Gastrocnemius medialis (tissue), 4 donors: ENCODE data around the gene ACTA2. TPM values are rescaled to one million over a fixed set of nuclear protein-coding genes. Genes with fewer than 3 reads are reported as not detected.

Experiments
- ATAC-seq, 2 donors: fragments of 150-250 bp; one replicate each; pipeline ENCODE4 v1.9.1; 2016
- DNase-seq, 2 donors: peaks; one replicate each; pipeline ENCODE4 v3.0.0-alpha.2; 2019
- H3K27ac ChIP-seq, 4 donors: fragments of 200-600 bp; sonication (generic); 1 replicate in 1 of 4; 2 replicates in 3 of 4; pipeline ENCODE4 v1.5.1; 2016 to 2018; ENCODE audit warnings: mild to moderate bottlenecking in 2 of 4, moderate library complexity in 1 of 4
- H3K27me3 ChIP-seq, 3 donors: fragments of 200-600 bp; sonication (generic) in 2 of 3; 1 replicate in 1 of 3; 2 replicates in 2 of 3; pipeline versions ENCODE4 v1.5.1 to v1.6.0; 2016 to 2019; ENCODE audit warnings: mild to moderate bottlenecking in 1 of 3, moderate library complexity in 1 of 3
- H3K36me3 ChIP-seq, 2 donors: fragments of 200-600 bp; sonication (generic) in 1 of 2; one replicate each; pipeline ENCODE4 v1.5.1; 2017 to 2018
- H3K4me1 ChIP-seq, 2 donors: fragments of 200-600 bp; sonication (generic) in 1 of 2; one replicate each; pipeline ENCODE4 v1.5.1; 2016 to 2017; ENCODE audit warnings: mild to moderate bottlenecking in 2 of 2
- H3K4me3 ChIP-seq, 4 donors: fragments of 200-600 bp; sonication (generic) in 3 of 4; 1 replicate in 1 of 4; 2 replicates in 3 of 4; pipeline ENCODE4 v1.5.1; 2016 to 2019; ENCODE audit warnings: mild to moderate bottlenecking in 2 of 4
- H3K9me3 ChIP-seq, 3 donors: fragments of 200-600 bp; sonication (generic) in 2 of 3; 1 replicate in 1 of 3; 2 replicates in 2 of 3; pipeline ENCODE4 v1.5.1; 2016 to 2019
- CTCF ChIP-seq, 5 experiments: fragments of 450-650 bp in 3 of 5; fragments of 200-600 bp in 2 of 5; sonication (generic) in 2 of 5; IDR thresholded peaks in 4 of 5; conservative IDR thresholded peaks in 1 of 5; 1 replicate in 4 of 5; 2 replicates in 1 of 5; pipeline ENCODE4 v1.5.1; 2016 to 2019; ENCODE audit warnings: antibody characterized with exemption in 5 of 5, mild to moderate bottlenecking in 3 of 5, moderate library complexity in 3 of 5
- POLR2A ChIP-seq, 2 donors: fragments of 450-650 bp; IDR thresholded peaks; one replicate each; pipeline ENCODE4 v1.6.1; 2017; ENCODE audit warnings: antibody characterized with exemption in 2 of 2, mild to moderate bottlenecking in 2 of 2, moderate library complexity in 2 of 2
- in situ Hi-C, 4 donors: fragments of 200-750 bp; cut with MboI; loops; one replicate each; pipeline versions ENCODE4 v1.15.0 to v1.8.0; 2017; ENCODE audit warnings: low sequenced_read_pairs in 4 of 4
- intact Hi-C: fragments of 100-400 bp; cut with DNase I; formaldehyde crosslinking; loops from one replicate; pipeline ENCODE4 v1.15.1; 2023; ENCODE audit warnings: low total_unique reads
- total RNA-seq, 4 donors: library from RNA; depleted of rRNA; stranded (reverse); fragments of >200 nt; gene quantifications; one replicate each; pipeline versions ENCODE4 v1.1.0 to v1.2.3, GENCODE V29; 2016

ACTA2 gene
- total RNA-seq, 4 donors from 2014 or later = 23.4 to 119 (median 74.2) TPM

- no peak for ATAC-seq
- Histone ChIP-seq H3K4me1 (peaks cover 0 to 8% of the 10 kb centered on the region in 2 donors), H3K27ac (peak overlapping the region; percentile 67 to 79 (median 70)), H3K4me3 (peak overlapping the region in 3 of 4 donors; percentile 16 to 40 (median 29)), H3K9me3 (no peaks in the 10 kb centered on the region), H3K27me3 (no peaks in the 10 kb centered on the region), H3K36me3 (no peaks in the 10 kb centered on the region)
- TF ChIP-seq CTCF (IDR thresholded peaks at IDR 0.05 in 4 of 5, conservative IDR thresholded peaks at IDR 0.05 in 1 of 5) (no peak), POLR2A (IDR thresholded peaks at IDR 0.05) (no peak)
- in situ Hi-C loops = no loop called here
- intact Hi-C loops = no loop called here
- DNase-seq = no peak
Measured at GRCh38 chr10:88949912-88950837, 2.4 kb downstream of the ACTA2 start.

- in situ Hi-C loops = no loop called here
- ATAC-seq = no peak
- peak overlapping the region in 2 of 4 donors; percentile 11 to 40 for H3K4me3 ChIP-seq
- intact Hi-C loops = no loop called here
- no peak for DNase-seq
- H3K27ac ChIP-seq = peak overlapping the region; percentile 41 to 79 (median 69)
- no peaks in the 10 kb centered on the region for H3K27me3 ChIP-seq
- no peaks in the 10 kb centered on the region for H3K9me3 ChIP-seq
- no peak for TF ChIP-seq POLR2A (IDR thresholded peaks at IDR 0.05)
- TF ChIP-seq CTCF (IDR thresholded peaks at IDR 0.05 in 4 of 5, conservative IDR thresholded peaks at IDR 0.05 in 1 of 5) = no peak
- peaks cover 0 to 8% of the 10 kb centered on the region in 2 donors for H3K4me1 ChIP-seq
- no peaks in the 10 kb centered on the region for H3K36me3 ChIP-seq
Measured at GRCh38 chr10:88949051-88949450, 3.5 kb downstream of the ACTA2 start.

- no peaks in the 10 kb centered on the region for H3K27me3 ChIP-seq
- no peak overlapping the region for H3K27ac ChIP-seq
- TF ChIP-seq CTCF (IDR thresholded peaks at IDR 0.05 in 4 of 5, conservative IDR thresholded peaks at IDR 0.05 in 1 of 5) (no peak), POLR2A (IDR thresholded peaks at IDR 0.05) (no peak)
- ATAC-seq = no peak
- DNase-seq = no peak
- H3K9me3 ChIP-seq = no peaks in the 10 kb centered on the region
- no peaks in the 10 kb centered on the region for H3K36me3 ChIP-seq
- intact Hi-C loops (no loop called here), in situ Hi-C loops (no loop called here)
- H3K4me1 ChIP-seq = peaks cover 0 to 5% of the 10 kb centered on the region in 2 donors
- H3K4me3 ChIP-seq = no peak overlapping the region
Measured at GRCh38 chr10:88946965-88947590, 5.5 kb downstream of the ACTA2 start.

- in situ Hi-C loops = no loop called here
- no peaks in the 10 kb centered on the region for H3K36me3 ChIP-seq
- no peak overlapping the region for H3K4me3 ChIP-seq
- H3K9me3 ChIP-seq = no peaks in the 10 kb centered on the region
- no peaks in the 10 kb centered on the region for H3K27me3 ChIP-seq
- TF ChIP-seq CTCF (IDR thresholded peaks at IDR 0.05 in 4 of 5, conservative IDR thresholded peaks at IDR 0.05 in 1 of 5) (no peak), POLR2A (IDR thresholded peaks at IDR 0.05) (no peak)
- DNase-seq (no peak), ATAC-seq (no peak)
- intact Hi-C loops = no loop called here
- H3K27ac ChIP-seq = peak overlapping the region in 1 of 4 donors; percentile 23
- no peaks in the 10 kb centered on the region for H3K4me1 ChIP-seq
Measured at GRCh38 chr10:88946200-88946599, 6.4 kb downstream of the ACTA2 start.
